ENCODE results near the gene COL15A1.
"Not testable (repeated sequence)": the region's sequence is repeated elsewhere in the genome, so short reads cannot be mapped to it uniquely, and the experiment has no call there.

Gene COL15A1

DNA sequence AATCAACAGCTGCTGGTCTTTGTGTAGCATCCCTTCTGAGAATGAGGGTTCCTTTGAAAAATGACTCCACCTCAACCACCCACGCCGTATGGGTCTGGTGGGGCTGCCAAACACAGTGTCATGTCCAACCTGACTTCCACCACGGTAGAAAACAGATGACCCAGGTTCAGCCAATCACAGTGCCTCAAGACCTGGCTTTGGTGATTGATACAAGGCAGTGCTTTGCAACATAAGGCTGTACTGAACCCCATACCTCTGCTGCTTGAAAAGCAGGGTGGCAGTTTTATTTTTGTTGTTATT is 149.7 kb downstream of the COL15A1 start:
- TF ChIP-seq, protein P1, sequence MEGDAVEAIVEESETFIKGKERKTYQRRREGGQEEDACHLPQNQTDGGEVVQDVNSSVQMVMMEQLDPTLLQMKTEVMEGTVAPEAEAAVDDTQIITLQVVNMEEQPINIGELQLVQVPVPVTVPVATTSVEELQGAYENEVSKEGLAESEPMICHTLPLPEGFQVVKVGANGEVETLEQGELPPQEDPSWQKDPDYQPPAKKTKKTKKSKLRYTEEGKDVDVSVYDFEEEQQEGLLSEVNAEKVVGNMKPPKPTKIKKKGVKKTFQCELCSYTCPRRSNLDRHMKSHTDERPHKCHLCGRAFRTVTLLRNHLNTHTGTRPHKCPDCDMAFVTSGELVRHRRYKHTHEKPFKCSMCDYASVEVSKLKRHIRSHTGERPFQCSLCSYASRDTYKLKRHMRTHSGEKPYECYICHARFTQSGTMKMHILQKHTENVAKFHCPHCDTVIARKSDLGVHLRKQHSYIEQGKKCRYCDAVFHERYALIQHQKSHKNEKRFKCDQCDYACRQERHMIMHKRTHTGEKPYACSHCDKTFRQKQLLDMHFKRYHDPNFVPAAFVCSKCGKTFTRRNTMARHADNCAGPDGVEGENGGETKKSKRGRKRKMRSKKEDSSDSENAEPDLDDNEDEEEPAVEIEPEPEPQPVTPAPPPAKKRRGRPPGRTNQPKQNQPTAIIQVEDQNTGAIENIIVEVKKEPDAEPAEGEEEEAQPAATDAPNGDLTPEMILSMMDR (conservative IDR thresholded peaks at IDR 0.05; ENCODE audit: low read depth, low read length), result no peak
- DNase-seq (ENCODE audit: low read depth), result no peak
- no peak overlapping the region for H3K4me3 ChIP-seq (ENCODE audit: low read length)

DNA sequence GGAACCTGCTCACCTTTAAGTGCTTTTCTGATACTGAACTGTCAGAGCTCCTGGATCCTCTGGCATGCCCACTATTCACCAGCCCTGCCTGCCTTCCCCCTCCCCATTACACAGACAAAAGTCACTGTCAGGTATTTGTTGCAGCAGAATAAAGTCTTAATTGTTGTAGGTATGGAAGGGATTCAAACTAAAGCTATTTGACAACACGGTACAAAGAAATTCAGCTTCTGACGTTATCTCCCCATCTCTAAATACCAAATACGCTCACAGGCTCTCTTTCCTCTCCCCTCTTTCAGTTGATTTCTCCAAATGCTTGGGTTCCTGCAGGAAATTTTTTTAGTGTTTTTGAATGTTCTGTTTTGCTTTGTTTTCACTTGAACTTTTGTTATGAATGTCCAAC is 151.9 kb downstream of the COL15A1 start:
- TF ChIP-seq, protein P1 (conservative IDR thresholded peaks at IDR 0.05; ENCODE audit: low read depth, low read length), result no peak
- no peak overlapping the region for H3K4me3 ChIP-seq (ENCODE audit: low read length)
- no peak for DNase-seq (ENCODE audit: low read depth)

DNA sequence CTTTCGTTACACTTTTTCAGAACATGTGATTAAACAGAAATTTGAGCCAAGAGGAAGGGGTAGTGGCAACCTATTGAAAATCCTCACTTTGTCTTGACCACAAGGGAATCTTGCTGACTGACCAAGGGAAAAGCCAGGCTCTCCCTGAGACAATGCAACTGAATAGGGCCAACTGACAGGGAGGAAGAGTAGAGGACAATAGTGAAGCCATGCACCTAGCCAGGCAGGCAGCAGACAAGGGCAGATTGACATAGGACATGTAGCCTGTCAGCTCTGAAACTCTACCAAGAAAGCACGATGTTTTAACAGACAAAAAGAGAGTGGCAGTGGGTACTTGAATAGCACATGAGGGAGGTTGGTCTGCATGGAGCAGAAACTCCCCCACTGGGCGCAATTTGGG is 152.7 kb downstream of the COL15A1 start:
- DNase-seq (ENCODE audit: low read depth), result no peak
- TF ChIP-seq, protein P1 (conservative IDR thresholded peaks at IDR 0.05; ENCODE audit: low read depth, low read length), result no peak
- H3K4me3 ChIP-seq (ENCODE audit: low read length), result no peak overlapping the region

DNA sequence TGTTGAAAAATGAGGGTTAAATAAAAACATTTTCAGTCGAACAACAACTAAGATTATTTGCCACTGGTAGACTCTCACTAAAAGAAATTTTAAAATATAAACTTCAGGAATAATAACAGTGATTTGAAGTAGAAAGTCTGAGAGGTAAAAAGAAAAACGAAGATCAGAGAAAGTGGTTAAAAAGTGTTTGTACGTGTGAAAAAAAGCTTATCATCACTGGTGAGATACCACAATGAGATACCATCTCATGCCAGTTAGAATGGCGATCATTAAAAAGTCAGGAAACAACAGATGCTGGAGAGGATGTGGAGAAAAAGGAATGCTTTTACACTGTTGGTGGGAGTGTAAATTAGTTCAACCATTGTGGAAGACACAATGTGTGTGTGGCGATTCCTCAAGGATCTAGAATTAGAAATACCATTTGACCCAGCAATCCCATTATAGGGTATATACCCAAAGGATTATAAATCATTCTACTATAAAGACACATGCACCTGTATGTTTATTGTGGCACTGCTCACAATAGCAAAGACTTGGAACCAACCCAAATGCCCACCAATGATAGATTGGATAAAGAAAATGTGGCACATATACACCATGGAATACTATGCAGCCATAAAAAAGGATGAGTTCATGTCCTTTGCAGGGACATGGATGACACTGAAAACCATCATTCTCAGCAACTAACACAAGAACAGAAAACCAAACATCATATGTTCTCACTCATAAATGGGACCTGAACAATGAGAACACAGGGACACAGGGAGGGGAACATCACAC is 156.3 kb downstream of the COL15A1 start:
- not testable (repeated sequence) for DNase-seq (ENCODE audit: low read depth); H3K4me3 ChIP-seq (ENCODE audit: low read length)

DNA sequence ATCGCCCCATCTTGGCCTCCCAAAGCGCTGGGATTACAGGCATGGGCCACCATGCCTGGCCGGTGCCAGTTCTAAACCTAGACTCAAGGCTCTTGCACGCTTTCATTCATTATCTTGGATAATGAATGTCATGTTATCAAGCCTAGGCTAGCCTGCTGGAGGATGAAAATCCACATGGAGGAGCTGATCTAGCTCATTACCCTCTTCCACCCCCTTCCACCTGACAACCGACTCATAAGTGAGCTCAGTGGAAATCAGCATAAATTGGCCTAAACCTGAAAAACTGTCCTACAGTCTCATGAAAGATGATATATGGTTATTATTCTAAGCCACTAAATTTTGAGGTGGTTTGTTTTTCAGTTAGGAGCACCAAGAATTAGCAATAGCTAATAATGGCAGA is 157.6 kb downstream of the COL15A1 start:
- H3K4me3 ChIP-seq (ENCODE audit: low read length), result no peak overlapping the region
- TF ChIP-seq, protein P1 (conservative IDR thresholded peaks at IDR 0.05; ENCODE audit: low read depth, low read length), result no peak
- no peak for DNase-seq (ENCODE audit: low read depth)

DNA sequence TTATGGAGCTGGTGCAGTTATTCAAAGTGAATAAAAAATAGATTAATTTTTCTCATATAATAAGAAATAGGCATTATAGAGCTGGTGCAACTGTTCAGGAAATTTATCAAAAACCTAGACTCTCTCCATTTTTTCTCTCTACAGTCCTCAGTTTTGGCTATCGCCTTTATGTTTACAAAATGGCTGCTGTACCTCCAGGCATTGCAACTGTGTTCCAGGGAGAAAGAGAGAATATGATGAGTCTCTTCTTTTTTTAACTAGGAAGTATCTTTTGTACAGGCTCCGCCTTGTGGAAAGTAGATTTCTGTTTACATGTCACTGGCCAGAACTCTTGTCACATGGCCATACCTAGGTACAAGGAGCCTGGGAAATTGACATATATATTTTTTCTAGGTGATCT is 158.1 kb downstream of the COL15A1 start:
- H3K4me3 ChIP-seq (ENCODE audit: low read length), result no peak overlapping the region
- TF ChIP-seq, protein P1 (conservative IDR thresholded peaks at IDR 0.05; ENCODE audit: low read depth, low read length), result no peak
- DNase-seq (ENCODE audit: low read depth), result no peak

DNA sequence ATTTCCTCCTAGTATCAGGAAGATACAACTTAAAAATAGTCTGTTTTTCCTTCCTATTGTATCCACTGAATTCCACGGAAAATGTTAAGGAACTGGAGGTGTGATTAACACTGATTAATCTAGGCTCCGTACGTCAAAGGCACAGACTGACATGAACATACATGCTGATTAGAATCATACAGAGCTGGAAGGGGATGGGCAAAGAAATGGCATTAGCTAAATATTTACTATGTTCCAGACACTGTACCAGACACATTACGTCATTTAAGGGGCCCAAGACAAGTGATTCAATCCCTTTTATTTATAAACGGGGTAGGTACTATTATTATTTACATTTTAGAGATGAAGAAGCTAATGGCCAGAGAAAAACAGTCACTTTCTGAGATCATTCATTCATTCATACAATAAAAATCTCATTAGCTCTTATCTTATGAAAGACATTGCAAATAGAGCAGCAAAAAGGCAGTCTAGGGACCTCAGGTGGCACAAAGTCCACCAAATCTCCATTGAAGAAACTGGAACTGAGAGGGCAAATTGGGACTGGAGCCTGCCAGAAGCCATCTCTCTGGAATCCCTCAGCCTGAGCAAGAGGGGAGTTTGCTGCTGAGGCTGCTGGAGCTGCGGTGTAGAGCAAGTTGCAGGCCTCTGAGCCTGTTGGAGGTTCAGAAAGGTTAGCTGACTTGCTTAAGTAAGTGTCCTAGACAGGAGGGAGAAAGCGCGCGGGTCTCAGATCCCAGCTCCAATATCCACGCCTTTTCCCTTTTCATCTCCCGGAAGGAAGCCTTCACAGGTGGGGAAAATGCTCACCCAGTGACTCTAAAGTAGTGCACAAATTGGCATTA is 159.6 kb downstream of the COL15A1 start:
- H3K4me3 ChIP-seq (ENCODE audit: low read length), result no peak overlapping the region
- TF ChIP-seq, protein P1 (conservative IDR thresholded peaks at IDR 0.05; ENCODE audit: low read depth, low read length), result no peak
- DNase-seq (ENCODE audit: low read depth), result no peak

Data from retinal pigment epithelial cell (primary cell).